ENCODE data around the gene ACO2.
"Not testable (repeated sequence)": the region's sequence is repeated elsewhere in the genome, so short reads cannot be mapped to it uniquely, and the experiment has no call there.

Gene ACO2

GRCh38 chr22:41468381-41469217 is at the start of gene ACO2, which contains the start of gene PHF5A:
ACO2 (plus strand) TSS chr22:41469117; CDS start chr22:41469147, 30 bp downstream.
PHF5A (minus strand) TSS chr22:41468692; CDS start chr22:41468653, 39 bp downstream.
- DNase-seq = peak; percentile 93

GRCh38 chr22:41425660-41426365 is 43.1 kb upstream of the ACO2 start:
- DNase-seq = no peak

- no peak for DNase-seq
Measured at GRCh38 chr22:41429232-41429950, 39.5 kb upstream of the ACO2 start.

- DNase-seq = no peak
Measured at GRCh38 chr22:41429951-41430332, 39.0 kb upstream of the ACO2 start.

- DNase-seq = no peak
Measured at GRCh38 chr22:41431656-41432055, 37.3 kb upstream of the ACO2 start.

GRCh38 chr22:41433480-41433879 is 35.4 kb upstream of the ACO2 start:
- not testable (repeated sequence) for DNase-seq

GRCh38 chr22:41434361-41435003 is 34.4 kb upstream of the ACO2 start:
- not testable (repeated sequence) for DNase-seq

GRCh38 chr22:41435560-41435959 is 33.4 kb upstream of the ACO2 start:
- DNase-seq = no peak

- DNase-seq = no peak
Measured at GRCh38 chr22:41436322-41437113, 32.4 kb upstream of the ACO2 start.

GRCh38 chr22:41437198-41437597 is 31.7 kb upstream of the ACO2 start:
- DNase-seq = no peak

- DNase-seq = not testable (repeated sequence)
Measured at GRCh38 chr22:41440511-41440910, 28.4 kb upstream of the ACO2 start.

GRCh38 chr22:41442240-41442792 is 26.6 kb upstream of the ACO2 start:
- DNase-seq = no peak

- DNase-seq = peak; percentile 84
Measured at GRCh38 chr22:41444360-41445128, 24.4 kb upstream of the ACO2 start.

GRCh38 chr22:41445129-41446056 is 23.5 kb upstream of the ACO2 start:
- DNase-seq = no peak

GRCh38 chr22:41446057-41446501 is 22.8 kb upstream of the ACO2 start:
- DNase-seq = no peak

GRCh38 chr22:41446639-41447434 is 22.1 kb upstream of the ACO2 start, which contains the start of gene TOB2:
TOB2 (minus strand) TSS chr22:41446801; CDS start chr22:41437345, 9,456 bp downstream.
- peak; percentile 89 for DNase-seq

GRCh38 chr22:41447435-41448188 is 21.3 kb upstream of the ACO2 start:
- no peak for DNase-seq

Measured in amniotic stem cell (primary cell).